EL (cell line): ENCODE data around the gene SLFN12L.
"Not testable (repeated sequence)": the region's sequence is repeated elsewhere in the genome, so short reads cannot be mapped to it uniquely, and the experiment has no call there.

Experiments used
- DNase-seq: peaks from one replicate; pipeline ENCODE4 v3.0.0-alpha.2; 2016

The SLFN12L gene

GRCh38 chr17:35537601-35538141 lies at the start of gene SLFN12L:
SLFN12L (minus strand) TSS chr17:35537678; CDS start chr17:35522364, 15,314 bp downstream.
- DNase-seq, result no peak

- DNase-seq, result no peak
Observed at GRCh38 chr17:35586569-35587073, 49.1 kb upstream of the SLFN12L start.

- no peak for DNase-seq
Observed at GRCh38 chr17:35584061-35584460, 46.6 kb upstream of the SLFN12L start.

- no peak for DNase-seq
Observed at GRCh38 chr17:35578929-35579432, 41.5 kb upstream of the SLFN12L start.

GRCh38 chr17:35578197-35578928 lies 40.9 kb upstream of the SLFN12L start, which contains the start of gene PEX12:
PEX12 (minus strand) TSS chr17:35578571; CDS start chr17:35578021, 550 bp downstream.
- peak; percentile 90 for DNase-seq

GRCh38 chr17:35577830-35578196 lies 40.3 kb upstream of the SLFN12L start:
- DNase-seq, result peak; percentile 20

- no peak for DNase-seq
Observed at GRCh38 chr17:35575759-35576158, 38.3 kb upstream of the SLFN12L start.

- no peak for DNase-seq
Observed at GRCh38 chr17:35569405-35569804, 31.9 kb upstream of the SLFN12L start.

GRCh38 chr17:35568561-35568960 lies 31.1 kb upstream of the SLFN12L start:
- DNase-seq, result peak; percentile 66

- DNase-seq, result no peak
Observed at GRCh38 chr17:35566968-35567367, 29.5 kb upstream of the SLFN12L start.

- not testable (repeated sequence) for DNase-seq
Observed at GRCh38 chr17:35563181-35563580, 25.7 kb upstream of the SLFN12L start.

- DNase-seq, result no peak
Observed at GRCh38 chr17:35560703-35561102, 23.2 kb upstream of the SLFN12L start, which contains the start of gene SLFN14. SLFN14 (minus strand) TSS chr17:35560819; CDS start chr17:35558062, 2,757 bp downstream.

GRCh38 chr17:35559495-35560210 lies 22.2 kb upstream of the SLFN12L start:
- DNase-seq, result no peak

- DNase-seq, result no peak
Observed at GRCh38 chr17:35557353-35557752, 19.9 kb upstream of the SLFN12L start.

- no peak for DNase-seq
Observed at GRCh38 chr17:35555691-35556090, 18.2 kb upstream of the SLFN12L start.

GRCh38 chr17:35554668-35555067 lies 17.2 kb upstream of the SLFN12L start:
- DNase-seq, result no peak

- DNase-seq, result no peak
Observed at GRCh38 chr17:35553310-35553709, 15.8 kb upstream of the SLFN12L start.

GRCh38 chr17:35548978-35549377 lies 11.5 kb upstream of the SLFN12L start:
- no peak for DNase-seq

GRCh38 chr17:35548208-35548810 lies 10.8 kb upstream of the SLFN12L start:
- DNase-seq, result no peak

- no peak for DNase-seq
Observed at GRCh38 chr17:35546487-35546886, 9.0 kb upstream of the SLFN12L start.

- DNase-seq, result no peak
Observed at GRCh38 chr17:35545150-35545549, 7.7 kb upstream of the SLFN12L start.

- peak; percentile 22 for DNase-seq
Observed at GRCh38 chr17:35543856-35544255, 6.4 kb upstream of the SLFN12L start.

GRCh38 chr17:35542990-35543389 lies 5.5 kb upstream of the SLFN12L start:
- DNase-seq, result no peak
